HG03159 (cell line): ENCODE results near the gene CCDC172.

Experiments used
- ATAC-seq: cut with Tn5 transposase; IDR thresholded peaks from one replicate; pipeline ENCODE4 v1.9.1; 2021; ENCODE audit warnings: mild to moderate bottlenecking, moderate library complexity; ENCODE audit not compliant: unreplicated experiment

Gene CCDC172

GRCh38 chr10:116427671-116428070, 103.4 kb downstream of the CCDC172 start, which contains the start of gene PNLIPRP3:
Gene PNLIPRP3, plus strand, starts transcription at chr10:116427847. Its CDS starts 166 bp downstream, at chr10:116428013.
- ATAC-seq = no peak

GRCh38 chr10:116429288-116429977, 105.2 kb downstream of the CCDC172 start:
- ATAC-seq = no peak
